AG10803 (cell line): ENCODE measurements around the gene MAST1.

Source experiments
- DNase-seq: peaks from one replicate; pipeline ENCODE4 v3.0.0; 2010; ENCODE audit warnings: low read depth
- H3K4me3 ChIP-seq: 2 replicates; pipeline ENCODE4 v1.5.1; 2011; ENCODE audit warnings: mild to moderate bottlenecking, low read length, control low read depth
- CTCF ChIP-seq: conservative IDR thresholded peaks from 2 replicates; pipeline ENCODE4 v1.5.1; 2011; ENCODE audit warnings: mild to moderate bottlenecking, low read length, control low read depth, inconsistent platforms

Gene MAST1

GRCh38 chr19:12865746-12866415 lies 27.6 kb downstream of the MAST1 start:
- TF ChIP-seq CTCF = no peak
- no peak for DNase-seq
- H3K4me3 ChIP-seq = no peak overlapping the region

GRCh38 chr19:12866416-12867119 lies 28.3 kb downstream of the MAST1 start:
- no peak for DNase-seq
- no peak overlapping the region for H3K4me3 ChIP-seq

GRCh38 chr19:12867120-12868099 lies 29.1 kb downstream of the MAST1 start:
- DNase-seq = no peak
- peak overlapping the region; percentile 36 for H3K4me3 ChIP-seq

More at GRCh38 chr19:12866416-12867119, 28.3 kb downstream of the MAST1 start:
- no peak for TF ChIP-seq CTCF

GRCh38 chr19:12868540-12869112 lies 30.3 kb downstream of the MAST1 start:
- DNase-seq = no peak
- H3K4me3 ChIP-seq = no peak overlapping the region
- no peak for TF ChIP-seq CTCF

More at GRCh38 chr19:12867120-12868099, 29.1 kb downstream of the MAST1 start:
- TF ChIP-seq CTCF = no peak

GRCh38 chr19:12871681-12872080 lies 33.4 kb downstream of the MAST1 start:
- no peak overlapping the region for H3K4me3 ChIP-seq
- TF ChIP-seq CTCF = no peak
- DNase-seq = no peak

- no peak overlapping the region for H3K4me3 ChIP-seq
- DNase-seq = no peak
- TF ChIP-seq CTCF = no peak
Observed at GRCh38 chr19:12872255-12872654, 33.9 kb downstream of the MAST1 start.
